ENCODE data around the gene RMC1. TPM values are rescaled to one million over a fixed set of nuclear protein-coding genes. Genes with fewer than 3 reads are reported as not detected.

The RMC1 gene
- total RNA-seq (10 to 100 TPM; 12.4 to 21.6 (median 14.5) TPM), polyA plus RNA-seq (10 to 100 TPM; 23.9 to 29.6 TPM)
- long read RNA-seq, donor 1, transcript RMC1-201 (20 exons, 2,162 nt), result major isoform, 7 of 13 reads
- long read RNA-seq, donor 1, partial matches to known transcripts, result 2 of 13 reads
- long read RNA-seq, donor 1, other reads (novel, unspliced or antisense), result 4 of 13 reads
- long read RNA-seq, donor 2, transcript RMC1-201 (20 exons, 2,162 nt), result major isoform, 8 of 16 reads
- long read RNA-seq, donor 2, partial matches to known transcripts, result 3 of 16 reads
- long read RNA-seq, donor 2, other reads (novel, unspliced or antisense), result 5 of 16 reads
- long read RNA-seq, donor 3, transcript RMC1-201 (20 exons, 2,162 nt), result major isoform, 23 of 31 reads
- long read RNA-seq, donor 3, partial matches to known transcripts, result 2 of 31 reads
- long read RNA-seq, donor 3, other reads (novel, unspliced or antisense), result 6 of 31 reads

- H3K4me1 ChIP-seq, result peaks cover 0 to 44% (median 28%) of the 10 kb centered on the region in 9 donors
- DNase-seq (peak; percentile 97 to 99), ATAC-seq (peak; percentile 98 to 99 (median 99))
- H3K27me3 ChIP-seq, result no peaks in the 10 kb centered on the region
- WGBS, 2 donors, result 0 to 1% methylated on average over 105 to 110 of the region's 110 CpGs
- intact Hi-C loops (cut with DNase I), result loop anchor here in 6 of 10 donors (1.0 to 10.0 kb wide), 6 partner anchors 50 to 368 kb away; partner anchors contain the start of genes RIOK3 (in 4 of the 6), NPC1 (in 3 of the 6) and CABLES1 (in 1 of the 6)
- TF ChIP-seq CTCF (IDR thresholded peaks at IDR 0.05), result peak in 4 of 9 donors; percentile 10 to 33 (median 26)
- peaks cover 0 to 27% (median 3%) of the 10 kb centered on the region in 9 donors for H3K36me3 ChIP-seq
- peak within 1 kb of the TSS; percentile 57 to 96 (median 94) for H3K27ac ChIP-seq
- H3K9me3 ChIP-seq, result no peaks in the 10 kb centered on the region
- H3K4me3 ChIP-seq, result peak within 1 kb of the TSS; percentile 85 to 99 (median 96)
These were observed at the start of gene RMC1 for GRCh38 chr18:23503038-23503962. Gene RMC1 (plus strand): TSS chr18:23503511. CDS start chr18:23503619, 108 bp downstream.

GRCh38 chr18:23453680-23454058, 49.6 kb upstream of the RMC1 start:
- no peak for TF ChIP-seq CTCF (IDR thresholded peaks at IDR 0.05)
- Histone ChIP-seq H3K9me3 (no peaks in the 10 kb centered on the region), H3K27ac (peak overlapping the region; percentile 52 to 96 (median 92)), H3K4me1 (peaks cover 8 to 64% (median 44%) of the 10 kb centered on the region in 9 donors), H3K4me3 (peak overlapping the region; percentile 75 to 98 (median 92)), H3K36me3 (peaks cover 0 to 13% (median 0%) of the 10 kb centered on the region in 9 donors), H3K27me3 (no peaks in the 10 kb centered on the region)
- peak; percentile 5 to 54 (median 19) for ATAC-seq
- intact Hi-C loops (cut with DNase I), result loop anchor here in 5 of 10 donors (1.0 to 5.0 kb wide), 6 partner anchors 49 to 1246 kb away; partner anchors contain the start of genes RMC1 (in 4 of the 5), NPC1 (in 1 of the 5) and RBBP8 (in 1 of the 5)
- 0 to 5% methylated on average over 11 of the region's 11 CpGs for WGBS, 2 donors
- DNase-seq, result no peak

GRCh38 chr18:23456835-23457234, 46.5 kb upstream of the RMC1 start:
- Histone ChIP-seq H3K27ac (no peak overlapping the region), H3K4me3 (no peak overlapping the region), H3K27me3 (no peaks in the 10 kb centered on the region), H3K36me3 (peaks cover 0 to 13% (median 0%) of the 10 kb centered on the region in 9 donors), H3K9me3 (no peaks in the 10 kb centered on the region), H3K4me1 (peaks cover 8 to 89% (median 72%) of the 10 kb centered on the region in 9 donors)
- TF ChIP-seq CTCF (IDR thresholded peaks at IDR 0.05), result no peak
- DNase-seq (no peak), ATAC-seq (no peak)
- WGBS, 2 donors, result 90 to 94% methylated on average over 2 of the region's 2 CpGs
- intact Hi-C loops (cut with DNase I), result no loop called here

Measured in heart right ventricle (tissue), 16 donors.